Panc1 (cell line): ENCODE data around the gene UBASH3A. TPM values are rescaled to one million over a fixed set of nuclear protein-coding genes. Genes with fewer than 3 reads are reported as not detected.
"Not testable (repeated sequence)": the region's sequence is repeated elsewhere in the genome, so short reads cannot be mapped to it uniquely, and the experiment has no call there.

Source experiments
- ATAC-seq: fragments of 200-7000 bp; cut with Tn5 transposase; 2 replicates; pipeline ENCODE4 v1.9.1; 2020; ENCODE audit warnings: mild to moderate bottlenecking, moderate library complexity
- BruUV-seq: library from RNA; stranded (reverse); fragments of 400-500 nt; replicated peaks from 2 replicates; lab custom pipeline; 2021; lab: Mats Ljungman, UMichigan
- CTCF ChIA-PET: fragments of 300-600 bp; sonication (Branson Sonifier 250); formaldehyde crosslinking; loops from one replicate; lab custom pipeline; 2022; ENCODE audit warnings: antibody characterized with exemption; lab: Charles Lee
- POLR2A ChIA-PET: fragments of 300-600 bp; sonication (Branson Sonifier 250); formaldehyde crosslinking; loops from one replicate; lab custom pipeline; 2022; ENCODE audit warnings: antibody characterized with exemption; lab: Charles Lee
- DNase-seq: peaks from one replicate; pipeline ENCODE4 v3.0.0-alpha.2; 2010; ENCODE audit warnings: low read depth, low spot score
- H3K27ac ChIP-seq: 2 replicates; pipeline ENCODE4 v1.5.1; 2011; ENCODE audit warnings: mild to moderate bottlenecking, low read length, inconsistent platforms
- H3K27me3 ChIP-seq: fragments of 200-500 bp; sonication (Bioruptor generic); 2 replicates; pipeline ENCODE4 v1.6.0; 2014; ENCODE audit warnings: low read length, inconsistent platforms; ENCODE audit not compliant: control insufficient read depth, insufficient read depth
- H3K36me3 ChIP-seq: fragments of 200-500 bp; sonication (Bioruptor generic); 2 replicates; pipeline ENCODE4 v1.5.1; 2014; ENCODE audit warnings: inconsistent platforms, mild to moderate bottlenecking, low read length, moderate library complexity; ENCODE audit not compliant: control insufficient read depth, insufficient read depth
- H3K4me1 ChIP-seq: 2 replicates; pipeline ENCODE4 v1.5.1; 2011; ENCODE audit warnings: inconsistent platforms, mild to moderate bottlenecking, low read length, moderate library complexity; ENCODE audit not compliant: control insufficient read depth, insufficient read depth
- H3K4me3 ChIP-seq, 2 experiments: 2 replicates each; pipeline ENCODE4 v1.5.1; 2011 to 2012; ENCODE audit warnings: low read depth in 2 of 2, low read length in 2 of 2, mild to moderate bottlenecking in 2 of 2, inconsistent platforms in 1 of 2, moderate library complexity in 1 of 2
- H3K9me3 ChIP-seq: fragments of 200-500 bp; sonication (Bioruptor generic); 2 replicates; pipeline ENCODE4 v1.5.1; 2014; ENCODE audit warnings: low read depth, mild to moderate bottlenecking, inconsistent platforms, low read length, moderate library complexity; ENCODE audit not compliant: control insufficient read depth, insufficient read depth
- CTCF ChIP-seq: fragments of 450-650 bp; IDR thresholded peaks from 2 replicates; pipeline ENCODE4 v1.5.1; 2017; ENCODE audit warnings: mild to moderate bottlenecking
- POLR2AphosphoS5 ChIP-seq: IDR thresholded peaks from 2 replicates; pipeline ENCODE4 v1.6.1; 2012; ENCODE audit warnings: mild to moderate bottlenecking, low read depth, low read length, moderate library complexity
- SIN3A ChIP-seq: IDR thresholded peaks from 2 replicates; pipeline ENCODE4 v1.6.1; 2012; ENCODE audit warnings: low read depth, mild to moderate bottlenecking, low read length, moderate library complexity, borderline replicate concordance; ENCODE audit not compliant: insufficient read depth
- TCF7L2 ChIP-seq: IDR thresholded peaks from 2 replicates; pipeline ENCODE4 v1.6.1; 2011; ENCODE audit warnings: mild to moderate bottlenecking, low read depth, low read length, inconsistent platforms
- in situ Hi-C: cut with HindIII; loops from 2 replicates; pipeline ENCODE4 v1.10.0; 2016; ENCODE audit warnings: low sequenced_read_pairs, low pct_unique_long_range_greater_than_20kb
- intact Hi-C: fragments of 100-400 bp; cut with micrococcal nuclease; formaldehyde crosslinking; loops from one replicate; pipeline ENCODE4 v1.10.0; 2022; ENCODE audit not compliant: unreplicated experiment
- total RNA-seq: library from RNA; stranded (reverse); gene quantifications from one replicate; pipeline ENCODE4 v1.2.1, GENCODE V29; 2021; ENCODE audit not compliant: unreplicated experiment
- TF ChIP-seq, protein P1 (sequence below), 2 experiments: IDR thresholded peaks; 2 replicates each; pipeline ENCODE4 v1.6.1; 2011 to 2012; ENCODE audit warnings: low read depth in 2 of 2, control low read depth in 1 of 2, low read length in 1 of 2, mild to moderate bottlenecking in 1 of 2, moderate library complexity in 1 of 2; ENCODE audit not compliant: insufficient read depth in 1 of 2

UBASH3A gene
- total RNA-seq, 1 experiment from 2014 or later = 0.33 TPM

DNA sequence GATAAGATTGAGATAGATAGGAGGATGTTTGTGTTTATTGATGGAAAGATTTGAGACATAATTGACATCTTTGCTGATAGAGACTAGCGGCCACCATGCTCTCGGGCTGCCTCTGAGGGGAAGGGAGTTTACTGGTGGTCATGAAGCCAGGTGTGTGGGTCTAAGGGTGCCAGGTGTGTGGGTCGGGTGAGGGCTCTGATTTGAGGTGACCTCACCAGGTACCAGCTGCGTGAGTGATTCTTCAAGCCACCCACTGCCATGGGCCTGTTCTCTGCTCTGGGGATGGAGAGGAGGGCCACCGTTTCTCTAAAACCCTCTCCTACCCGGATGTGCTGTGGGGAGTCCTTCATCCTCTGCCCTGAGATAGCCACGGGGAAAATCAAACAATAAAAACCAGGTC is 3.2 kb downstream of the UBASH3A start:
- intact Hi-C loops = no loop called here
- BruUV-seq = no TSS peak
- DNase-seq (no peak), ATAC-seq (no peak)
- no peak overlapping the region for H3K4me3 ChIP-seq
- no peak overlapping the region for H3K27ac ChIP-seq
- ChIA-PET CTCF (no interaction called here), POLR2A (no interaction called here)
- H3K36me3 ChIP-seq = no peaks in the 10 kb centered on the region
- H3K27me3 ChIP-seq = no peaks in the 10 kb centered on the region
- no peaks in the 10 kb centered on the region for H3K9me3 ChIP-seq
- no peak for TF ChIP-seq CTCF
- TF ChIP-seq, protein P1, sequence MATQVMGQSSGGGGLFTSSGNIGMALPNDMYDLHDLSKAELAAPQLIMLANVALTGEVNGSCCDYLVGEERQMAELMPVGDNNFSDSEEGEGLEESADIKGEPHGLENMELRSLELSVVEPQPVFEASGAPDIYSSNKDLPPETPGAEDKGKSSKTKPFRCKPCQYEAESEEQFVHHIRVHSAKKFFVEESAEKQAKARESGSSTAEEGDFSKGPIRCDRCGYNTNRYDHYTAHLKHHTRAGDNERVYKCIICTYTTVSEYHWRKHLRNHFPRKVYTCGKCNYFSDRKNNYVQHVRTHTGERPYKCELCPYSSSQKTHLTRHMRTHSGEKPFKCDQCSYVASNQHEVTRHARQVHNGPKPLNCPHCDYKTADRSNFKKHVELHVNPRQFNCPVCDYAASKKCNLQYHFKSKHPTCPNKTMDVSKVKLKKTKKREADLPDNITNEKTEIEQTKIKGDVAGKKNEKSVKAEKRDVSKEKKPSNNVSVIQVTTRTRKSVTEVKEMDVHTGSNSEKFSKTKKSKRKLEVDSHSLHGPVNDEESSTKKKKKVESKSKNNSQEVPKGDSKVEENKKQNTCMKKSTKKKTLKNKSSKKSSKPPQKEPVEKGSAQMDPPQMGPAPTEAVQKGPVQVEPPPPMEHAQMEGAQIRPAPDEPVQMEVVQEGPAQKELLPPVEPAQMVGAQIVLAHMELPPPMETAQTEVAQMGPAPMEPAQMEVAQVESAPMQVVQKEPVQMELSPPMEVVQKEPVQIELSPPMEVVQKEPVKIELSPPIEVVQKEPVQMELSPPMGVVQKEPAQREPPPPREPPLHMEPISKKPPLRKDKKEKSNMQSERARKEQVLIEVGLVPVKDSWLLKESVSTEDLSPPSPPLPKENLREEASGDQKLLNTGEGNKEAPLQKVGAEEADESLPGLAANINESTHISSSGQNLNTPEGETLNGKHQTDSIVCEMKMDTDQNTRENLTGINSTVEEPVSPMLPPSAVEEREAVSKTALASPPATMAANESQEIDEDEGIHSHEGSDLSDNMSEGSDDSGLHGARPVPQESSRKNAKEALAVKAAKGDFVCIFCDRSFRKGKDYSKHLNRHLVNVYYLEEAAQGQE (IDR thresholded peaks at IDR 0.05; ENCODE audit: insufficient read depth in 1 of 2, low read depth in 2 of 2, low read length in 1 of 2) = no peak
- TF ChIP-seq POLR2AphosphoS5 = no peak
- no peak for TF ChIP-seq TCF7L2
- no peak for TF ChIP-seq SIN3A
- in situ Hi-C loops = no loop called here
- H3K4me1 ChIP-seq = no peaks in the 10 kb centered on the region

DNA sequence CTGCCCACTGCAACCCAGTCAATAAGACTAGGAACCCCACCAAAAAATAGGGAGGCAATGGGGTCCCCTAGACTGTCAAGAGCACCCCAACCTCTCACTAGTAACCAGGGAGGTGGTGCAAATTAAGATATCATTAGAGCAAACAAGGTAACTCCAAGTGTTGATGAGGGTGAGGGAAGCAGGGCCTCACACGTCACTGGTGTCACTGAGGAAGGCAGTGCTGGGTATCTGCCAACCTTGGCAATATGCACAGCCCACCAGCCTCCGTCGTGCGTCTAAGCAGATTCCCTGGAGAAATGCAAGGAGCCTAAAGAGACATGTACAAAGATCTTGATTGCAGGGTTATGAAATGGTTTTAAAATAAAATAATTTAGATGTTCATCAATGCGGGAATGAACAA is 3.8 kb downstream of the UBASH3A start:
- no peak overlapping the region for H3K27ac ChIP-seq
- no peak for ATAC-seq
- no peak for DNase-seq
- no peaks in the 10 kb centered on the region for H3K27me3 ChIP-seq
- no peaks in the 10 kb centered on the region for H3K4me1 ChIP-seq
- no peak overlapping the region for H3K4me3 ChIP-seq
- POLR2A ChIA-PET = no interaction called here
- TF ChIP-seq SIN3A = no peak
- TF ChIP-seq, protein P1 (IDR thresholded peaks at IDR 0.05; ENCODE audit: insufficient read depth in 1 of 2, low read depth in 2 of 2, low read length in 1 of 2) = no peak
- no peak for TF ChIP-seq POLR2AphosphoS5
- TF ChIP-seq TCF7L2 = no peak
- no peak for TF ChIP-seq CTCF
- in situ Hi-C loops (no loop called here), intact Hi-C loops (no loop called here)
- CTCF ChIA-PET = no interaction called here
- BruUV-seq = no TSS peak
- no peaks in the 10 kb centered on the region for H3K36me3 ChIP-seq
- H3K9me3 ChIP-seq = no peaks in the 10 kb centered on the region

DNA sequence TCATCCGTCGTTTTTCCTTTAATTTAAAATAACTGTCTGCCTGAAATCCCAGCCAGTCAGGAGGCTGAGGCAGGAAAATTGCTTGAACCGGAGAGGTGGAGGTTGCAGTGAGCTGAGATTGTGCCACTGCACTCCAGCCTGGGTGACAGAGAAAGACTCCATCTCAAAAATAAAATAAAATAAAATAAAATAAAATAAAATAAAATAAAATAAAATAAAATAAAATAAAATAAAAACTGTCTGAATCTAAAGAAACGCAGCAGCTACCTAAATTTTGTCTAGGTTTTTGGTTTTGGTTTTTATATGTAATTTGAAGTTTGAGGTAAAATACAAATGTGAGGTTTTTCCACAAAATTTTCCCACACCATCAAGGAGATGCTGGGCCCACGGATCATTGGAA is 5.0 kb downstream of the UBASH3A start:
- CTCF ChIA-PET, DNase-seq, ATAC-seq, H3K27me3 ChIP-seq, H3K27ac ChIP-seq, H3K4me1 ChIP-seq, POLR2A ChIA-PET, H3K36me3 ChIP-seq, H3K9me3 ChIP-seq, H3K4me3 ChIP-seq, in situ Hi-C loops, BruUV-seq, intact Hi-C loops: not testable (repeated sequence)
